ENCODE measurements around the gene ELSPBP1.

Gene ELSPBP1

GRCh38 chr19:48010932-48011758 is 16.7 kb downstream of the ELSPBP1 start:
- Mint-ChIP-seq H3K4me3 (no peak overlapping the region), H3K27me3 (ENCODE audit: low read depth) (peaks cover 17% of the 10 kb centered on the region), H3K9me3 (peaks cover 7% of the 10 kb centered on the region), H3K4me1 (no peaks in the 10 kb centered on the region), H3K27ac (no peak overlapping the region), H3K36me3 (ENCODE audit: low read depth) (no peaks in the 10 kb centered on the region)
- no peak for TF ChIP-seq CTCF (IDR thresholded peaks at IDR 0.05; ENCODE audit: unreplicated experiment in 3 of 3)

- no peaks in the 10 kb centered on the region for H3K4me1 Mint-ChIP-seq
- H3K4me3 Mint-ChIP-seq = no peak overlapping the region
- no peaks in the 10 kb centered on the region for H3K9me3 Mint-ChIP-seq
- no peaks in the 10 kb centered on the region for H3K36me3 Mint-ChIP-seq (ENCODE audit: low read depth)
- no peak overlapping the region for H3K27ac Mint-ChIP-seq
- no peak for TF ChIP-seq CTCF (IDR thresholded peaks at IDR 0.05; ENCODE audit: unreplicated experiment in 3 of 3)
- peaks cover 49% of the 10 kb centered on the region for H3K27me3 Mint-ChIP-seq (ENCODE audit: low read depth)
Observed at GRCh38 chr19:48020686-48021085, 26.3 kb downstream of the ELSPBP1 start.

- H3K4me3 Mint-ChIP-seq = no peak overlapping the region
- H3K27me3 Mint-ChIP-seq (ENCODE audit: low read depth) = peaks cover 41% of the 10 kb centered on the region
- H3K27ac Mint-ChIP-seq = no peak overlapping the region
- H3K9me3 Mint-ChIP-seq = no peaks in the 10 kb centered on the region
- no peaks in the 10 kb centered on the region for H3K36me3 Mint-ChIP-seq (ENCODE audit: low read depth)
- no peak for TF ChIP-seq CTCF (IDR thresholded peaks at IDR 0.05; ENCODE audit: unreplicated experiment in 3 of 3)
- no peaks in the 10 kb centered on the region for H3K4me1 Mint-ChIP-seq
Observed at GRCh38 chr19:48023011-48023410, 28.6 kb downstream of the ELSPBP1 start.

GRCh38 chr19:48023518-48023917 is 29.1 kb downstream of the ELSPBP1 start:
- no peaks in the 10 kb centered on the region for H3K4me1 Mint-ChIP-seq
- no peaks in the 10 kb centered on the region for H3K36me3 Mint-ChIP-seq (ENCODE audit: low read depth)
- no peaks in the 10 kb centered on the region for H3K9me3 Mint-ChIP-seq
- no peak for TF ChIP-seq CTCF (IDR thresholded peaks at IDR 0.05; ENCODE audit: unreplicated experiment in 3 of 3)
- H3K4me3 Mint-ChIP-seq = no peak overlapping the region
- H3K27ac Mint-ChIP-seq = no peak overlapping the region
- peaks cover 37% of the 10 kb centered on the region for H3K27me3 Mint-ChIP-seq (ENCODE audit: low read depth)

GRCh38 chr19:48025480-48025879 is 31.0 kb downstream of the ELSPBP1 start:
- H3K9me3 Mint-ChIP-seq = no peaks in the 10 kb centered on the region
- no peaks in the 10 kb centered on the region for H3K36me3 Mint-ChIP-seq (ENCODE audit: low read depth)
- H3K27ac Mint-ChIP-seq = no peak overlapping the region
- peaks cover 36% of the 10 kb centered on the region for H3K27me3 Mint-ChIP-seq (ENCODE audit: low read depth)
- no peak for TF ChIP-seq CTCF (IDR thresholded peaks at IDR 0.05; ENCODE audit: unreplicated experiment in 3 of 3)
- H3K4me3 Mint-ChIP-seq = no peak overlapping the region
- no peaks in the 10 kb centered on the region for H3K4me1 Mint-ChIP-seq

GRCh38 chr19:48029431-48029830 is 35.0 kb downstream of the ELSPBP1 start:
- no peak overlapping the region for H3K4me3 Mint-ChIP-seq

More at GRCh38 chr19:48029431-48029830, 35.0 kb downstream of the ELSPBP1 start:
- Mint-ChIP-seq H3K27ac (no peak overlapping the region), H3K4me1 (no peaks in the 10 kb centered on the region), H3K36me3 (ENCODE audit: low read depth) (no peaks in the 10 kb centered on the region), H3K9me3 (no peaks in the 10 kb centered on the region), H3K27me3 (ENCODE audit: low read depth) (peaks cover 25% of the 10 kb centered on the region)
- no peak for TF ChIP-seq CTCF (IDR thresholded peaks at IDR 0.05; ENCODE audit: unreplicated experiment in 3 of 3)

Data from nephron (organoid).